ENCODE measurements around the gene BBS9.

GRCh38 chr7:33591490-33591889 lies 462.1 kb downstream of the BBS9 start:
- TF ChIP-seq POLR2AphosphoS5 (IDR thresholded peaks at IDR 0.05; ENCODE audit: low read depth, low read length) (no peak), SIN3A (IDR thresholded peaks at IDR 0.05; ENCODE audit: borderline replicate concordance, insufficient read depth, low read length) (no peak), REST (IDR thresholded peaks at IDR 0.05; ENCODE audit: insufficient read depth in 1 of 2, low read depth in 2 of 2, low read length in 2 of 2) (no peak)
